Vagina (tissue), 2 donors: ENCODE measurements around the gene ITIH3. TPM values are rescaled to one million over a fixed set of nuclear protein-coding genes. Genes with fewer than 3 reads are reported as not detected.

ENCODE experiments used
- DNase-seq, 2 donors: peaks; one replicate each; pipeline ENCODE4 v3.0.0-alpha.2; 2017; ENCODE audit errors: extremely low spot score in 2 of 2
- H3K27ac ChIP-seq: fragments of 200-600 bp; sonication (generic); one replicate; pipeline ENCODE4 v1.5.1; 2019
- H3K27me3 ChIP-seq: fragments of 200-600 bp; sonication (generic); one replicate; pipeline ENCODE4 v1.5.1; 2019
- H3K36me3 ChIP-seq, 2 donors: fragments of 200-600 bp; sonication (generic); one replicate each; pipeline ENCODE4 v1.5.1; 2017 to 2019
- H3K4me1 ChIP-seq: fragments of 200-600 bp; sonication (generic); one replicate; pipeline ENCODE4 v1.5.1; 2019
- H3K4me3 ChIP-seq, 2 donors: fragments of 200-600 bp; sonication (generic); 1 replicate in 1 of 2; 2 replicates in 1 of 2; pipeline ENCODE4 v1.5.1; 2016 to 2019
- H3K9me3 ChIP-seq: fragments of 200-600 bp; sonication (generic); one replicate; pipeline ENCODE4 v1.5.1; 2019
- POLR2A ChIP-seq, 2 donors: fragments of 450-650 bp; IDR thresholded peaks; one replicate each; pipeline ENCODE4 v1.6.1; 2017; ENCODE audit warnings: antibody characterized with exemption in 2 of 2, mild to moderate bottlenecking in 2 of 2, moderate library complexity in 2 of 2
- POLR2AphosphoS5 ChIP-seq, 2 donors: sonication (generic); formaldehyde crosslinking; IDR thresholded peaks; one replicate each; pipeline ENCODE4 v1.9.0; 2017; ENCODE audit warnings: antibody characterized with exemption in 2 of 2, mild to moderate bottlenecking in 2 of 2, low read depth in 1 of 2; ENCODE audit not compliant: insufficient read depth in 1 of 2
- intact Hi-C: fragments of 100-400 bp; cut with DNase I; formaldehyde crosslinking; loops from one replicate; pipeline ENCODE4 v1.15.1; 2023
- total RNA-seq: library from RNA; depleted of rRNA; stranded (reverse); fragments of >200 nt; gene quantifications from one replicate; pipeline ENCODE4 v1.2.3, GENCODE V29; 2016
- TF ChIP-seq, protein P1 (sequence below), 3 experiments: fragments of 450-650 bp in 2 of 3; fragments of 200-600 bp in 1 of 3; sonication (generic) in 1 of 3; IDR thresholded peaks; one replicate each; pipeline ENCODE4 v1.5.1; 2017 to 2019; ENCODE audit warnings: antibody characterized with exemption in 3 of 3, mild to moderate bottlenecking in 2 of 3, moderate library complexity in 2 of 3

Gene ITIH3
- total RNA-seq, 1 donor from 2014 or later: 7.6 TPM

GRCh38 chr3:52843108-52843865 lies 48.7 kb downstream of the ITIH3 start:
- Histone ChIP-seq H3K27me3 (no peaks in the 10 kb centered on the region), H3K4me1 (peaks cover 36% of the 10 kb centered on the region), H3K9me3 (no peaks in the 10 kb centered on the region), H3K27ac (peak overlapping the region; percentile 90), H3K4me3 (no peak overlapping the region), H3K36me3 (peaks cover 0 to 22% of the 10 kb centered on the region in 2 donors)
- TF ChIP-seq, protein P1, sequence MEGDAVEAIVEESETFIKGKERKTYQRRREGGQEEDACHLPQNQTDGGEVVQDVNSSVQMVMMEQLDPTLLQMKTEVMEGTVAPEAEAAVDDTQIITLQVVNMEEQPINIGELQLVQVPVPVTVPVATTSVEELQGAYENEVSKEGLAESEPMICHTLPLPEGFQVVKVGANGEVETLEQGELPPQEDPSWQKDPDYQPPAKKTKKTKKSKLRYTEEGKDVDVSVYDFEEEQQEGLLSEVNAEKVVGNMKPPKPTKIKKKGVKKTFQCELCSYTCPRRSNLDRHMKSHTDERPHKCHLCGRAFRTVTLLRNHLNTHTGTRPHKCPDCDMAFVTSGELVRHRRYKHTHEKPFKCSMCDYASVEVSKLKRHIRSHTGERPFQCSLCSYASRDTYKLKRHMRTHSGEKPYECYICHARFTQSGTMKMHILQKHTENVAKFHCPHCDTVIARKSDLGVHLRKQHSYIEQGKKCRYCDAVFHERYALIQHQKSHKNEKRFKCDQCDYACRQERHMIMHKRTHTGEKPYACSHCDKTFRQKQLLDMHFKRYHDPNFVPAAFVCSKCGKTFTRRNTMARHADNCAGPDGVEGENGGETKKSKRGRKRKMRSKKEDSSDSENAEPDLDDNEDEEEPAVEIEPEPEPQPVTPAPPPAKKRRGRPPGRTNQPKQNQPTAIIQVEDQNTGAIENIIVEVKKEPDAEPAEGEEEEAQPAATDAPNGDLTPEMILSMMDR (IDR thresholded peaks at IDR 0.05): no peak
- TF ChIP-seq POLR2A (IDR thresholded peaks at IDR 0.05) (no peak), POLR2AphosphoS5 (IDR thresholded peaks at IDR 0.05; ENCODE audit: insufficient read depth in 1 of 2, low read depth in 1 of 2) (no peak)
- no peak for DNase-seq
- intact Hi-C loops: no loop called here

DNA sequence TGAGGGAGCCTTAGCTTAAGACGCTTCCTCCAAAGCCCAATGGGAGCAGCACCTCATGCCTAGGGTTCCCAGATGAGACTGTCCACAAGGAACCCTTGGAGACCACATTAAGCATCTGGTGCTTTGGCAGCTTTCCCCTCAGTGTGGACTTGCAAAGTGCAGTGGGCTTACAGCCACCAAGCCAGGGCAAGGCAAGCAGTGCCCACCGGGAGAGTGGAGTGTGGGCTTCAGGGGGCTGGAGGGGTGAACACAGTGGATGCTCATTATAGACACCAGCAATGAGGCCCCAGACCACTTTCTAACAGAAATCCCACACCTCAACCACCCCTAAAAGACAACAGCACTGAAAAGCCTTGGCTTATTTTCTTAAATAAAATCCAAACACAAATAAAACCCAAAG lies 49.3 kb downstream of the ITIH3 start:
- H3K27ac ChIP-seq: peak overlapping the region; percentile 90
- H3K36me3 ChIP-seq: peaks cover 0 to 28% of the 10 kb centered on the region in 2 donors
- no peaks in the 10 kb centered on the region for H3K9me3 ChIP-seq
- DNase-seq: no peak
- H3K4me1 ChIP-seq: peaks cover 36% of the 10 kb centered on the region
- intact Hi-C loops: no loop called here
- no peaks in the 10 kb centered on the region for H3K27me3 ChIP-seq
- TF ChIP-seq POLR2AphosphoS5 (IDR thresholded peaks at IDR 0.05; ENCODE audit: insufficient read depth in 1 of 2, low read depth in 1 of 2) (no peak), POLR2A (IDR thresholded peaks at IDR 0.05) (no peak)
- TF ChIP-seq, protein P1 (IDR thresholded peaks at IDR 0.05): no peak
- H3K4me3 ChIP-seq: no peak overlapping the region

GRCh38 chr3:52844290-52844975 lies 49.8 kb downstream of the ITIH3 start:
- H3K36me3 ChIP-seq: peaks cover 0 to 33% of the 10 kb centered on the region in 2 donors
- intact Hi-C loops: no loop called here
- TF ChIP-seq POLR2AphosphoS5 (IDR thresholded peaks at IDR 0.05; ENCODE audit: insufficient read depth in 1 of 2, low read depth in 1 of 2) (no peak), POLR2A (IDR thresholded peaks at IDR 0.05) (no peak)
- TF ChIP-seq, protein P1 (IDR thresholded peaks at IDR 0.05): no peak

DNA sequence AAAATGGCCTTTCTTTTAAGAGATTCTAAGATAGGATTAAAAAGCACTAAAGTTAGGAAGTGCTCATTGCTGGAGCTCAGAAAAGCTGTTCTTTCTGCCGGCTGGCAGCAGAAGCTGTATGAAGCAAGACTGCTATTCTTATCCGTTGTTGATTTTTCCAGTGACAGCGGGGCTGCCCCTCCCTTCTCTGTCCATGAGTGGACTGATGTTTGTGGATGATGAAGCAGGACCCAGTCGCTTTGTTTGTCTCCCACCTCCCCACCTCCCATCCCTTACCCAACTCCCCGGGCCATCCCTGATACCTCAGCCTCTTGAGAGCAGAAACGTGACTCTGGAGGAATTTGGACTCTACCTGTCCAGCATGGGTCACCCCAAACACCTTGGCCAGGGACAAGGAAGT lies 50.6 kb downstream of the ITIH3 start:
- peak in 1 of 2 donors; percentile 66 for TF ChIP-seq POLR2AphosphoS5 (IDR thresholded peaks at IDR 0.05; ENCODE audit: insufficient read depth in 1 of 2, low read depth in 1 of 2)
- TF ChIP-seq, protein P1 (IDR thresholded peaks at IDR 0.05): no peak
- no peak for TF ChIP-seq POLR2A (IDR thresholded peaks at IDR 0.05)
- peaks cover 36% of the 10 kb centered on the region for H3K4me1 ChIP-seq
- peak overlapping the region; percentile 90 for H3K27ac ChIP-seq
- no peaks in the 10 kb centered on the region for H3K9me3 ChIP-seq
- no peaks in the 10 kb centered on the region for H3K27me3 ChIP-seq
- intact Hi-C loops: loop anchor here (5.0 kb wide), 1 partner anchor 47 kb away; no protein-coding TSS in a partner anchor
- no peak for DNase-seq
- H3K4me3 ChIP-seq: no peak overlapping the region
- H3K36me3 ChIP-seq: peaks cover 0 to 36% of the 10 kb centered on the region in 2 donors

More at GRCh38 chr3:52844290-52844975, 49.8 kb downstream of the ITIH3 start:
- H3K4me3 ChIP-seq: no peak overlapping the region
- H3K4me1 ChIP-seq: peaks cover 36% of the 10 kb centered on the region
- peak overlapping the region; percentile 90 for H3K27ac ChIP-seq
- H3K27me3 ChIP-seq: no peaks in the 10 kb centered on the region
- H3K9me3 ChIP-seq: no peaks in the 10 kb centered on the region
- no peak for DNase-seq
